Stimulated activated CD8-positive, alpha-beta memory T cell treated with anti-CD3 and anti-CD28 coated beads, Interleukin-7, amount 100 ng/mL, for 24 hours (primary cell): Measurements from ENCODE around the gene TRIO.

Experiments
- DNase-seq: peaks from one replicate; pipeline ENCODE4 v3.0.0-alpha.2; 2020; ENCODE audit warnings: low read depth

Gene TRIO

DNA sequence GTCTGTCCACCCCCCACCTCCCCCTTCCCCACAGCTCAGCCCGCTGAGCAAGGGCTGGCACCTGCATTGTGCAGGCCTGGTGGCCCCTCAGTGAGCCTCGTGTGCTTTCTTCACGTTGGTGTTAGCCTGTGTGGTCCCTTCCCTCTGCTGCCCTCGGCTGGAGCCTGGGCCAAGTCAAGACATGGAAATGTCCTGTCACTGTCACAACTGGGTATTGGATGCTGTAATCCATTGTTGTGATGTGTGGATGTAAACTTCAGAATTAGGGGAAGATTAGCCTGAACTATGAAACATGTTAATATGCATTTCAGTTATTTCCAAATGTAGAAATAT, 103.9 kb downstream of the TRIO start:
- no peak for DNase-seq

DNA sequence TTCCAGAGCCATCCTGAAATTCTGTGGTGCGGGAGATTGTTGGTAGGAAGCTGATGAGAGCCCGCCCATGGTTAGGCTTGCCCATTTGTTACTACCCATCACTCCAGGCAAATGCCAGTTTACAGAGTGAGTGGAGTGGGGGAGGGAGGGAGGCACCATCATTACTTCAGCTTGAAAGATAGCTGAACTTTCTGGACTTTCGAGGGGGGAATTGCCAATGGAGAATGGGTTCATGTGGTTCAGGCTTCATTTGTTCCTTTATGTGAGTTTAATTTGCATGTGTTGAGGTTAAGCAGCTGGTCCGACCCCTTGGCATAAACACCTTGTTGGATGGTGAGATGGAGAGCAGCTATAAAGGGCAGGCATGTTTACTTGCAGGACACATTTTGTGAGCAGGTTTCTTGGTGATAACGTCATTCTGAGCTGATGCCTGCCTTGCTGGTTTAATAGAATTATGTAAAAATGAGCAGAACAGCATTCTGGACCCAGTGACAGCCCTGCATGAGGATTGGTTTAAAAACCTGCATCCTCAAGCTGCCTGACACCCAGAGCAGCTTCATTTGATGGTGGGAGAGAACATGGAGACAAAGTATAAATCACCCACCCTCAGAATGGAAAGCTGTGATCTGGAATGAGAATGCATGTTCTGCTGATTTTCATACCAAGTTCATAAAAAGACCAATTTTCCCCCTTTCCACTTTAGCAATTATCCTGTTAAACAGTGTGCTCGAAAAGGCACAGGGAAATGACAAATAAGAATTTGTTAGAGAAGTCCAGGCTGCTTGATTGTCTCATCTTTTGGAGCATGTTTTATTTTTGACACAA, 106.3 kb downstream of the TRIO start:
- no peak for DNase-seq

DNA sequence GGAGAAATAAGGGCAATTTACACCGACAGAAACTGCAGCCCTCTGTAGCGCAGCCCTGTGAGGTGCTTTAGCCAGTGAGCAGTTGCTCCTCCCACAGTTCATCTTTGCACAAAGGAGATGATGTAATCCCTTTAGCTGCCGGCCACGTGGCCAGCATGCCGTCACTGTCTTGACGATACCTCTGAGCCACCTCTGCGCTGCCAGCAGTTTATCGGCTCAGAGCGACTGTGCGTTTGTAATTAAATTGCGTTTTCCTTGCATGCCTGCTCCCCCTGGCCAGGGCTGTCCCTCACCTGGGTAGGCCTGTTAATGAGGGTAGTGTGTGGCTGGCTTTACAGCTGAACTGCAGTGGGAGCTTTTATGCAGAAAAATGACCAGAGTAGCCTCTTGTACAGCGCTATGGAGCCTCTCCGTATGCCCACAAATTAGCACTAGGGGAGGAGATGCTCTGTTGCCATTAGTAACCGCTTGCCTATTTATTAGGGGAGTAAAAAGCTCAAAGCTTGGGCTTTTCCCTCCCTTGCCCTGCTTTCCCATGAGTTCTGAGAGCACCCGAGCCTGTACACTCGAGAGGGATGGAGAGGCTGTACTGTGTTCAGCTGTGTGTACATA, 107.0 kb downstream of the TRIO start:
- no peak for DNase-seq

DNA sequence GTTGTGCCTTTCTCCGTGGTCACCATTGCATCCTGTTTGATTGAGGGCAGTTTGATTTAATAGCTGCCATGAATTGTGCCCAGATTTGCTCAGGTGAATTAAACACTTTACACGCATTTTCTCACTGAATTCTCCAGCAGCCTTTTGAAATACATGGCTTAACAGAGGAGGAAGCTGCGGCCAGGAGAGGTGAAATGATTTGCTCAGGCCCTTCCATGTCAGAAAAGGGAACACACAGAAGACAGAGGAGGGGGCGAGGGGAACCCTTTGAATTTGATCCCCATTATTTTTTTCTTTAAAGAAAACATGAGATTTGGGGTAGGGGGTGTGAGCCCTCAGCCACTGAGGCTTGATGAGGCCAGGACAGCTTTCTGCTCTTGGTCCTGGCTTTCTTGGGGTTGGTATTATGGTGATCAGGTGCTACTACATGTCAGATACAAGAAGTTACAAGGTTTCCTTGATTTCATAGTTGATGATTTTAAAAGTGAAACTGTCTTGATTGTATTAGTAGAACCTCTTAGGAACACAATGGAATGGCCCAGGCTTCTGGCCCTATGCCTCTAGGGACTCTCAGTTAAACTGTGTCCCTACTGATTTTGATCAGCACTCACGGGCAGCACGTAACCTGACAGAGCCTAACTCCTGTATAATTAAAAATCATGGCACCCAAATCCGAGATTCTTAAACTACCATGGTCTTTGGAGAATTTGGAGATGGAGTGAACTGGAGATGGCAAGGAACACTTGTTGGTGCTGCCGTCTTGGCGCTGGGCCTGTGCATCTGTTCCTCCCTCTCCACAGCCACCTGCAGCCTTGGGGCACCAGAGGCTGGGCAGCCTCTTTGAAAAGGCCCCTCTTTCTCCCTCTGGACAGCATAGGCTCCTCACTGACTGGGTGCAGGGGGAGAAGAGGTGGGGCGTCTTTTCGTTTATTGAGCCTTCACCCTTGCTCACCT, 107.9 kb downstream of the TRIO start:
- DNase-seq = no peak

DNA sequence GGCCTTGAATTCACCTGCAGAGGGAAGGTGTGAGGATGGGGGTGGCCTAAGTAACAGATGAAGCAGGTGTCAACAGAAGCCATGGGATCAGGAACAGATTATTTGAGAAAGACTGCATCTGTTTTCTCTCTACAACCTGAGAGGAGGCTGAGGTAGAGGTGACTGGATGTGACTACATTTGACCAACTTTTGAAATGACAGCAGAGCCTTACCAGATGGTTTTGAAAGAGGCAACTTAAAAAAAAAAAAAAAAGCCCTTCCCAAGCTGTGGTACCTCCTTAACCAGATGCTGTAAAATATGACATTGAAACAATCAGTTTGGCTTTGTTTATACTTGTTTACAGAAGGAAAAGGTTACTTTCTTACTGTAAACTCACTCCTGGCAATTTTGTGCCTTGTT, 108.6 kb downstream of the TRIO start:
- no peak for DNase-seq

DNA sequence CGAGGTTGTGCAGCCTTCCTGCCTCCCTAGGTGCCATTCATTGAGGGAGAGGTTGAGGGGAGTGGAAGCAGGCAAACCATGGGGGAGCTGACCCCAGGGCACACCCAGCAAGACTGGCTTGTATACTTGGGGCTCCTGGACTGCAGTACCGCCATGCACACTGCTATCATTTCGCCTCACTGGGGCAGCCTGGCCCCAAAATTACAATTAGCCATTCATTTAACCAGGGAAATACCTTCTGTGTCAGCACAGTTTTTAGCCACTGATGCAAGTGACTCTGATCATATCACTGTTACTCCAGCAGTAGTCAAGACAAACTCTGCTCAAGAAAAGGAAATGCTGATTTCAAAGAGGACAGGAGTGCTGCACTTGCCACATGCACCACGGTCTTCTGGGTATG, 109.7 kb downstream of the TRIO start:
- no peak for DNase-seq

DNA sequence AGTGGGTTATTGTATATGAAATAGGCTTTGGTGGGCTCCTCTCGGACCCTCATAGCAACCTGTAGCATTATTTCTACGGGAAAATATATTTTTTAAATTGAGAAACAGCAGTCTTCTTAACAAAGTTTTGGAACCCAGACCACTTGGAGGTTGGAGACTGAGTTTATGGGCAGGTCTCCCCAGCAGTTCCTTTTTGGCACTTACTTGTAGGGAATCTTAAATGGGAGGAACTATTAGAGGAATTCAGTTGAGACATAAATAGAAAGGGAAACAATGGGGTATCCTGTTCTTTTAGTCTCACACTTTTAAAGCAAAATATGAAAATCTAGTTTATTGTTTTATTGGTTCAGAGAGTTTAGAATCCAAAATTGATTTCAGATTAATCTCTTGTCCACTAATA, 111.5 kb downstream of the TRIO start:
- no peak for DNase-seq

DNA sequence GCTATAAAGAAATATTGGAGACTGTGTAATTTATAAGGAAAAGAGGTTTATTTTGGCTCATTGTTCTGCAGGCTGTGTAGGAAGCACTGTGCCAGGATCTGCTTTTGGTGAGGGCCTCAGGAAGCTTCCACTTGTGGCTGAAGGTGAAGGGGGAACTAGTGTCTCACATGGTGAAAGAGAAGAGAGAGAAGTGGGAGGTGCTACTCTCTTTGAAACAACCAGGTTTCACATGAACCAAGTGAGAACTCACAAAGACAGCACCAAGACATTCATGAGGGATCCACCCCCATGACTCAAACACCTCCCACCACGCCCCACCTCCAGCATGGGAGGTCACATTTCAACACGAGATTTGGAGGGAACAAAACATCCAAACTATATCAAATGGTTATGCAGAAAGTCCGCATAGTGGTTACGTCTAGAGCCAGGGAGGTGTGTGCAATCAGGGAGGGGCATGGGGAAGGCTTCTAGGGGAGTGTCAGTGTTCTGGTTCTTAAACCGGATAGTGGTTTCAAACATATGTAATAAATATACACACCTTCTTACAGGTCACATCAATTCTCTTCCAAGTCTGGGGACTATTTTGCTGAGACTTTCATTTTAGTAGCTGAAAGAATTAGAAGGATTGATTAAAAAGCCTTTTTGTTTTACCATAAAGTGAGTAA, 113.0 kb downstream of the TRIO start:
- no peak for DNase-seq

DNA sequence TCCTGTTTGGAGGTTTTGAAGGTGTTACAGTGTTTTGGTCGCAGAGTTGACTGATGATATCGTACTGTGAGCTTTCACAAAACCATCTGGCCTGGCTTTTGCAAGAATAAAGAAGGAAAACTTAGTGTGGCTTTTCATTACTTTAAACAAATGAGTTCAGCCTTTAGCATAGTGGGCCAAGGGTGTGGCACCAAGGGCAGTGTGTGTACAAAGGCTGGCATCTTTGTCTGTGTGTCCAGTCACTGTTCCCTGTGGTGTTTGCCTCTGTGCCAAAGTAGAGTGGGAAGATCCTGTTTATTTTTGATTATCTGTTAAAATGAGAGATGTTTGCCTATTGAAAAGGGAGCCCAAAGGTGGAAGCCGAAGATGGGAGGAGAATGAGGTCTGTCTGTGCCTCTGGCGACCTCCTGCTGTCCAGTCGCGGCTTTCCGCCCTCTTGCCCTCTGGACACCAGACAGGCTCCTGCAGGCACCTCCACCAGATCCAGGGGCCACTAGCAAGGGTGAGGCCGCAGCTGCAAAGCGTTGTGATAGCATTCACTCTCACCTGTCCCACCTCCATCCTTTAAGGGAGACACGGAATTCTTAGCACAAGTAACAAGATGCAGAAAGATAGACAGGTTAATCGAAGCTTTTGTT, 113.7 kb downstream of the TRIO start:
- DNase-seq = no peak

DNA sequence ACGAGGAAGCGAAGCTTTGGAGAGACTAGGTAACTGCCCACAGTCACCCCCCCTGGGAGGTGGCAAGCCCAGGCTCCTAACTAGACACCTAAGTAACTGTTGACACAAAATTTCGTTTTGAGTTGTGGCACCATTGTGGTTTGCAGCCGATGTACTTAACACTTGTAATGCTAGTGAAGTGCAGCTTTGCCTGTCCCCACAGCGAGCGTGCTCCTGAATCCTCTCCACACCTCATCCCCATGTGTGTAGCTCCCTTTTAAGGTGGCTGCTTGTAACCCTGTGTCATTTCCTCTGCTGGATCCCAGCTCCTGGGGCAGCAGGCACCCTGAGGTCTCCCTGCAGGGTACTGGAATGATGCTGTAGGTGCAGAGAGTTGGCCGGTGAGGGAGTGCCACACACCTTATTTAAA, 114.9 kb downstream of the TRIO start:
- DNase-seq = no peak

DNA sequence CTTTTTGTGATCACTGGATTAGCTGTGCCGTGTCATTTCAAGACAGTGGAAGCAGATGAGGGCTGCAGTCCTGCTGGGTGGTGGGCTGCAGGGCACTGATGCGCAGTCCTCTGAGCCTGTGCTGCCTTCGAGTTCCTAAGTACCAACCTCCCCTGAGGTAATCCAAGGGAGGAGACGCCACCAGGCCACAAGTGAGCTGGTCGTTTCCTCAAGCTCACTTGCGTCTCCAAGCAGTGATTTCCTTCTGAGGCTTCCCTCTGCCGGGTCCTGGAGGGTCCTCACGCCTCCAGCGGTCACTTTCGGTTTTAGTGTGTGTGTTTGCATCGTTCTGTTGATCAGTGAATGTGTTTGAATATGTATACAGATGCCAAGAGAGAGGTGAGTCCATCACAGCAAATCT, 115.7 kb downstream of the TRIO start:
- no peak for DNase-seq

DNA sequence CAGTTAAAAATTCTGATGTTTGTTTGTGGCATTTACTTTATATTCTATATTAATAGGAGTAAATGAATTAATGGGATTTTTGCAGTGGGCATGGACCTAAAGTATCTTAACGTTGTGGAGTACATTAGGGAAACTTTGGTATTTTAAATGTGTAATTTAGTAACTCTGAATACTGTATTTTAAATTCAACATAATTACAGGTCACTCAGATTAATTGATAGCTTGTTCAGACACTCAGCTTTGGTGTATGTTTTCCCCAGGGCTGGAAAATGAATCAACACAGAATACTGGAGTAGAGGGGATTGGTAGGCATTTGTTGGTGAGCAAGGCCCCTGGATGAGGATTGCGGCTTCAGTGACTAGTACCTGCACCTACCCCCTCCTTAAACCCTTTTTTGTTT, 117.5 kb downstream of the TRIO start:
- DNase-seq = no peak

DNA sequence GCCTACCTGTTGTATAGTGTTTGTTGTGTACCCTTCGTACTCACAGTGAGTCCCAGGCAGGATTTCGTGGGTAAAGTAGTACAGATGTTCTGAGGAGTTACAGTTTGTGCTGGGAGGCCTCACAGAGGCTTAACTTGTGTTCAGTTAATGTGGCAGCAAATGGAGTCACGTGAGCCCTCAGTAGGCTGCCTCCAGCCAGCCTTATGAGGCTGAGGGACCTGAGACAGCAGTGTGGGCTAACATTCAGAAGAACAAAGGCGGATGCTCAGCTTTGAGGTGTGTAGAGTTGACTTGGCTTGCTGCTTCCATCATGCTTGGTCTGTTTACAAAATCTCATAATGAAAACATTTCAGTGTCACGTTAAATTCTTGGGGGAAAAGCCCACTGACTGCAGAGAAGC, 118.1 kb downstream of the TRIO start:
- DNase-seq = no peak

DNA sequence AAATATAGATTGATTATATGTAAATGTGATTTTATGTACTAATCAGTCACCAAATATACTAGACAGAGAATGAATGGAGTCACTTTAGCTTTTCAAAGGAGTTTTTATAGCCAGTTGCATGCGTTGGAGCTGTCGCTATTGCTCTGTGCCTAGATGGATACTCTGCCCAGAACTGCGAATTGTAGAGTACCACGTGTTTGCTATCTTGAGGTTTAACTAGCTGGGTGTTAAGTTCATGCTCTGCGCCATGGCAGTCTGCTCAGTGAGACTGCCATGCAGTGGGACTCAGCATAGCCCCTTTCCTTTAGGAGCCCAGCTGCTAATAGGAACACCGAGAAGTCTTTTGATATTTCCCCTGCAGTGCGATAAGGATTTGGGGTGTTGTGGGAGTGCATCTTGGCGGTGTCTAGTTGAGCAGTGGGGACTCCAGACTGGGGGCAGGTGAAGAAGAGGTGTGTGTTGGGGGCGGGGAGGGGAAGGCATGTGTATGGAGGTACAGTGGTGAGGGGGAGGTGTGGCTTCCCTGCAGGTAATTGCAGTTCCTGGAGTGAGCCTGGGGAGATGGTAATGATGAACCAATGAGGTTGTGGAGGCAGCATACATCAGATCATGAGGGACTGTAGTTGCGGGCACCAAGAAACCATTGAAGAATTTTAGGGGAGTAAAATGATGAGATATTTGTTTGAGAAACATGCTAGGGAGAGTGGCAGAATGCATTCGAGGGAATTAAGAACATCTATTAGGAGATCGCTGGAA, 118.9 kb downstream of the TRIO start:
- no peak for DNase-seq

DNA sequence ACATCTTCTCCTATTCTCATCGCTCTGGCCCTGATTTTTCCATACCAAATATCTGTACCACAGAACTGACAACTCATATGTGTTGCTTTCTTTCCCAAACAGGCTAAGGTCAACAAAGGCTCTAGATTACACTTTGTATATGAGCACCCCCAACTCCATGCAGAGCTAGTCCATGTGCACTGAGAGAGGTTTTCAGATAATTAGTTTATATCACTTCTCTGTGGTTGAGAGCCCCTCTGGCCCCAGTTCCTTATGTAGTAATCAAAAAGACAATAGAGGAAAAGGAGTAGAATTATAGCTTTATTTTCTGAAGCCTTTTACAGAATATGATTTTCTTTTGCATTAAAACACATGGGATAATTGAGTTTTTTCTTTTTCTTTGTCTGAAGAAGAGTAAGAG, 120.0 kb downstream of the TRIO start:
- DNase-seq = no peak

DNA sequence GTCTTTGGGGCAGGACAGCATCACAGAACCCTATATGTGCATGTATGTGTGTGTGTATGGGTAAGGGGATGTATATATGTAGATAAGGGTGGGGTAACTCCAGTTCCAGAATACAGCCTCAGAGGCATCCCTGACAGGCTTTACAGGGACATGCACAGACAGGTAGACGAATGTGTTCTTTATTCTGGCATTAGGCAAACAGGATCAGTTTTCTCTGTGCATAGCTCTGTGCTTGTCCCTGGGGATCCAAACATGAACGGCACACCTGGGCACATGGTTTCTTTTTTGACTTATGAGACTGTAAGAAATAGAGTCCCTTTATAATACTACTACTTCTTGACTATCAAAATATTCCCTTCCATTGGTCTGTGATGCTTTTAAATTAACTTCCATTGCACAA, 120.6 kb downstream of the TRIO start:
- no peak for DNase-seq

DNA sequence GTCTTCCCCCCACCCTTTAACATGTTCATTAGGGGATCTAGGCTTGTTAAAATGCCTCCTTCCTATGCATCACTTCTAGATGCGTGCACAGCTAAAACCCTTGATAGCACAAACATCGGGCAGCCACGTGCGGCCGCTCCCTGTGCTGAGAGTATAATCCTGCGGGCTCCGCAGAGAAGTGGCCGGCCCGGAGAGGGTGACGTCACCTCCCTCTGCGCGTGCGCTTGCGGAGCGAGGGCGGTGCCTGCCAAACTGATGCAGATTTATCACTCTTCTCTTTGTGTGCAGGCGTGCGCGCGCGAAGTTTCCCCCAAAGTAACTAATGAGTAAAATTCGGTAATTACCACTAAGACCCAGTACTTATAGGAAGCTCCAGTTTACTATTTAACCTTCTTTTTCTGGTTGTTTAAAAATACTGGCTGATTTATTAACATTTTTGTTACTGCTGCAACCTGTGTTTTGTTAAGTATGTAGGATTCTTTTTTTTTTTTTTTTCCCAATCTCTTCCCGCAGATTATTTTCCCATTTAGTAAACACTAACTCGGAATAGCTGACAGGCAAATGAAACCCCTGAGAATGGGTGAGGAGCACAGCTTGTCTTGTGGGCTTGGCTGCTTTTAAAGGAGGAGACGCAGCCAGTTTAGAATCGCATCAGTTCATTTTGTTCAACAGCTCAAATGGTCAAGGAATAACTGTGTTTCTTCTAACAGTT, 121.6 kb downstream of the TRIO start:
- DNase-seq = peak; percentile 55

DNA sequence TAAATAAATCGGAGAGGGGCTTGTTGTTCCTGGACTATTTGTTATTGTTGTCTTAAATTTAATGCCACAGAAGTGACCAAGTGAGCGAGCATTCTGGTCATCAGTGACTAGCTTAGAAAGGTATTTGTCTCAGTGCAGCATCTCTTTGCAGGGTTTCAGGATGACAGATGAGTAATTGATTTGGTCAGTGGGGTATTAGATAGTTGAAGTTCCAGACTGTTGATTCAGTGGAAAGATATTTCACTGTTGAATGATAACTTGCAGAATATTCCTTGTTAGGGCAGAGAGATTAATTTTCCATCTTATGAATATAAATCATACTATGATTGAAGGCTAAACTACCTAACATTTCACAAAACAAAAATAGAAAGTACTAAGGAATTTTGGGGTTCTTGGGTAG, 122.4 kb downstream of the TRIO start:
- DNase-seq = no peak

DNA sequence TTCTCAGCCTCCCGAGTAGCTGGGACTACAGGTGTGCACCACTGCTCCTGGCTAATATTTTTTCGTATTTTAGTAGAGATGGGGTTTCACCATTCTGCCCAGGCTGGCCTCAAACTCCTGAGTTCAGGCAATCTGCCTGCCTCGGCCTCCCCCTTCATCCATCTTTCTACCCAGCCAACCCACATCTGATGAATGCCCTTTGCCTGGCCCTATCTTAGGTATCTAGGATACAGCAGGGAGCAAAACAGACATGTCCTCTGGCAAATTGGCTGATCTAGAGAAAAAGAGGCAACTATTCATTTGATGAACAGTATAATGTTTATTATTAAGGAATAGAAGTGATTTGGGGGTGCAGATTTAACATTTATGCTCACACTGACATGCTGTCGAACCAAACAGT, 123.0 kb downstream of the TRIO start:
- no peak for DNase-seq

DNA sequence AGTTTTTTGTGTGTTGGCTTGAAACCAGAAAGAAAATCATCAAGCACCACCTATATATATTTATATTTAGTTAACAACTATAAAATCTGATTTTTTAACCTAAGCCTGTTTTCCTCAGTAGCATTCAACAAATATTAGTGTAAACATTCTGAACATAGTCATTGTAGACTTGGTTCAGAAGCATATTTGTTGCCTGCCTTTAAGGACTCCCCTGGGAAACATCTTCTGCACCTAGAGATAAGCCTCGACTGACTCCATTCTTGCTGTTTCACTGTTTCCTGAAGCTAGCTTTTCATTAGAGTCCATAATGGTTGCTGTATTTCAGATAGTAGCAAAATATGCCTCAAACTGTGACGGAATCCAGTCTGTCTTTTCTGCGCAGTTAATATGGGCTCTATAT, 123.5 kb downstream of the TRIO start:
- DNase-seq = no peak
